ENCODE data around the gene RPH3AL.
"Not testable (repeated sequence)": the region's sequence is repeated elsewhere in the genome, so short reads cannot be mapped to it uniquely, and the experiment has no call there.

The RPH3AL gene

DNA sequence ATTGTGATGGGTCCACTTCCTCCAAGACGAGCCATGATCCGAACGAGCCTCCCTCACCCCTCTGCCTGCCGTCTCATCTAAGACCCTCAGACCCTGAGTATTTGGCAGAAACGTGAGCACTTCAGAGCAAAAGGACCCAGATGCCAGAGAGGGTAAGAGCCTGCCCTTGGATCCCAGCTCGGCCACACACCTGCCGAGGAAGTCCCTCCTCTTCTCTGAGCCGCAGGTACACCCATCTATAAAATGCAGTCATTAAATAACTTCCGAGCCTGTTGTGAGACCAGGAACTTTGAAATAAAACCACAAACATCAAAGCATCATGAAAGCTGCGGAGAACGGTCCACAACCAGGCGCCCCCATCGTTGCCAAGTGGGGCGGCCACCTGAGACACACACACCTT lies 106.4 kb downstream of the RPH3AL start:
- no peak overlapping the region for H3K27ac ChIP-seq
- TF ChIP-seq, protein P1, sequence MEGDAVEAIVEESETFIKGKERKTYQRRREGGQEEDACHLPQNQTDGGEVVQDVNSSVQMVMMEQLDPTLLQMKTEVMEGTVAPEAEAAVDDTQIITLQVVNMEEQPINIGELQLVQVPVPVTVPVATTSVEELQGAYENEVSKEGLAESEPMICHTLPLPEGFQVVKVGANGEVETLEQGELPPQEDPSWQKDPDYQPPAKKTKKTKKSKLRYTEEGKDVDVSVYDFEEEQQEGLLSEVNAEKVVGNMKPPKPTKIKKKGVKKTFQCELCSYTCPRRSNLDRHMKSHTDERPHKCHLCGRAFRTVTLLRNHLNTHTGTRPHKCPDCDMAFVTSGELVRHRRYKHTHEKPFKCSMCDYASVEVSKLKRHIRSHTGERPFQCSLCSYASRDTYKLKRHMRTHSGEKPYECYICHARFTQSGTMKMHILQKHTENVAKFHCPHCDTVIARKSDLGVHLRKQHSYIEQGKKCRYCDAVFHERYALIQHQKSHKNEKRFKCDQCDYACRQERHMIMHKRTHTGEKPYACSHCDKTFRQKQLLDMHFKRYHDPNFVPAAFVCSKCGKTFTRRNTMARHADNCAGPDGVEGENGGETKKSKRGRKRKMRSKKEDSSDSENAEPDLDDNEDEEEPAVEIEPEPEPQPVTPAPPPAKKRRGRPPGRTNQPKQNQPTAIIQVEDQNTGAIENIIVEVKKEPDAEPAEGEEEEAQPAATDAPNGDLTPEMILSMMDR (conservative IDR thresholded peaks at IDR 0.05): no peak

DNA sequence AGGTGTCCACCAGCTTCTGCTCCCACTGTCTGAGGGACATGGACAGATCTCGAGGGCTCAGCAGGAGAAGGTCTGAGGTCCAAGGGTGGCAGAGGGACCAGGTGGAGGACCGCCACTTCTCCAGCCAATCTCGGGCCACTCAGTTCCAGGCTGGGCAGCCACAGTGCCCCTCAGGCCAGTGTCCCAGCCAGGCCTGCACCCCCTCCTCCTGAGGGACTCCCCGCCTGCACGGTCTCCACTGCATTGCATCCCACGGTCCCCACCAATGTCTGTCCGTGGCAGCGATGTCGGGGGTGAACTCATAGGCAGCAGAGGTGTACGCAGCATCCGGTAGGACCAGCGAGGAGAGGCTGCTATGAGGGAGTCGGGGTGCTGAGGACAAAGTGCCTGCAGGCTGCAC lies 107.0 kb downstream of the RPH3AL start:
- H3K27ac ChIP-seq: no peak overlapping the region
- TF ChIP-seq, protein P1 (conservative IDR thresholded peaks at IDR 0.05): no peak

GRCh38 chr17:245020-245419 lies 107.6 kb downstream of the RPH3AL start:
- TF ChIP-seq, protein P1 (conservative IDR thresholded peaks at IDR 0.05): no peak
- no peak overlapping the region for H3K27ac ChIP-seq

DNA sequence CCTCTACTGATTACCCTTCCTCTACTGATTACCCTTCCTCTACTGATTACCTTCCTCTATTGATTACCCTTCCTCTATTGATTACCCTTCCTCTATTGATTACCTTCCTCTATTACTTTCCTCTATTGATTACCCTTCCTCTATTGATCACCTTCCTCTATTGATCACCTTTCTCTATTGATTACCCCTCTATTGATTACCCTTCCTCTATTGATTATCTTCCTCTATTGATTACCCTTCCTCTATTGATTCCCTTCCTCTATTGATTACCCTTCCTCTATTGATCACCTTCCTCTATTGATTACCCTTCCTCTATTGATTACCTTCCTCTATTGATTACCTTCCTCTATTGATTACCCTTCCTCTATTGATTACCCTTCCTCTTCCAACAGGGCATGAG lies 108.7 kb downstream of the RPH3AL start:
- H3K27ac ChIP-seq: not testable (repeated sequence)

- TF ChIP-seq, protein P1 (conservative IDR thresholded peaks at IDR 0.05): no peak
- no peak overlapping the region for H3K27ac ChIP-seq
These were observed 113.7 kb downstream of the RPH3AL start for GRCh38 chr17:238964-239259.

DNA sequence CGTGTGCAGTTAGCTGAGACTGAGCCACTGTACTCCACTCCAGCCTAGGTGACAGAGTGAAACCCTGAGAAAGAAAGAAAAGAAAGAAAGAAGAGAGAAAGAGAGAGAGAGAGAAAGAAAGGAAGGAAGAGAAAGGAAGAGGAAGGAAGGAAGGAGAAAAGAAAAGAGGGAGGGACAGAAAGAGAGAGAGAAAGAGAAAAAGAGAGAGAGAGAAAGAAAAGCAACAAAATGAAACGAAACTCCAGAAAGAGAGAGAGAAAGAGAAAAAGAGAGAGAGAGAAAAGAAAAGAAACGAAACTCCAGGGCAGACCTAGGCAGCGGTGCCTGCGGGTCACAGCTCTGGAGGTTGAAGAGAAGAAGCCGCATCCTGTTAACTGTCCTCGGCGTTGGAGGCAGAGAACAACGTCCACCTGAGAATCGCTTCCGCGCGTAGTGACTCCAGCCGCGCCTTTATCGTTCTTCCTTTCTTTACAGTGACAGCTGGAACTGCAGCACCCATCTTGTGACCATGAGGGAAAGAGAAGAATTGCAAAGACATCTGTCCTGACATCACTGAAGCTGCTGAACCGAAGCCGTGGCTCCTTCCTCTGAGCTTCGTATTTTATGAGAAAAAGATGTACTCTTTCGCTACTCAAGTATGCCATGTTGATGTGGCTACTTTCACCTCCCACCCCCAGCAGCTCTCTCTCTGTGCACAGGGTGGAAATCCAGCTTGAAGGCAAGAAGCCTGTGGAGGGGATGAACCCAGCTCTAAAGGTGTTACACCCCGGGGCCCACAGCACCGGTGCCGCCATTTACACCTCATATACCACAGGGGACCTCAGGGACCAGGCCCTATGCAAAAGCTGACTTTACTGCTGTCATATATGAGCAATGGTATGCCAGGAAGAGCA lies 114.3 kb downstream of the RPH3AL start:
- TF ChIP-seq, protein P1 (conservative IDR thresholded peaks at IDR 0.05): no peak
- no peak overlapping the region for H3K27ac ChIP-seq

- H3K27ac ChIP-seq: no peak overlapping the region
- TF ChIP-seq, protein P1 (conservative IDR thresholded peaks at IDR 0.05): no peak
These were observed 115.1 kb downstream of the RPH3AL start for GRCh38 chr17:237406-237955.

Data from VCaP (cell line).